Karpas-422 (cell line): ENCODE results near the gene HCN4. TPM values are rescaled to one million over a fixed set of nuclear protein-coding genes. Genes with fewer than 3 reads are reported as not detected.
"Not testable (repeated sequence)": the region's sequence is repeated elsewhere in the genome, so short reads cannot be mapped to it uniquely, and the experiment has no call there.

Experiments used
- DNase-seq: peaks from one replicate; pipeline ENCODE4 v3.0.0-alpha.2; 2015
- H2AFZ ChIP-seq: fragments of 200-600 bp; sonication (generic); 2 replicates; pipeline ENCODE4 v1.6.1; 2014; ENCODE audit warnings: antibody characterized with exemption, low read length, mixed read lengths
- H3K27ac ChIP-seq: fragments of 200-600 bp; sonication (generic); 2 replicates; pipeline ENCODE4 v1.5.1; 2014; ENCODE audit warnings: mild to moderate bottlenecking, low read length, moderate library complexity
- H3K27me3 ChIP-seq: fragments of 200-600 bp; sonication (generic); 2 replicates; pipeline ENCODE4 v1.6.1; 2014; ENCODE audit warnings: low read length, mixed read lengths
- H3K36me3 ChIP-seq: fragments of 200-600 bp; sonication (generic); 2 replicates; pipeline ENCODE4 v1.6.1; 2014; ENCODE audit warnings: low read length, mixed read lengths; ENCODE audit not compliant: insufficient read depth
- H3K4me1 ChIP-seq: fragments of 200-600 bp; sonication (generic); 2 replicates; pipeline ENCODE4 v1.6.1; 2014; ENCODE audit warnings: mild to moderate bottlenecking, low read length, mixed read lengths
- H3K4me2 ChIP-seq: fragments of 200-600 bp; sonication (generic); 2 replicates; pipeline ENCODE4 v1.6.1; 2014; ENCODE audit warnings: low read length, low read depth, mild to moderate bottlenecking; ENCODE audit not compliant: poor library complexity, severe bottlenecking
- H3K4me3 ChIP-seq: fragments of 200-600 bp; sonication (generic); 2 replicates; pipeline ENCODE4 v1.5.1; 2014; ENCODE audit warnings: mild to moderate bottlenecking, antibody characterized with exemption, low read length, mixed read lengths
- H3K79me2 ChIP-seq: fragments of 200-600 bp; sonication (generic); 2 replicates; pipeline ENCODE4 v1.6.1; 2014; ENCODE audit warnings: mild to moderate bottlenecking, low read length, mixed read lengths
- H3K9ac ChIP-seq: fragments of 200-600 bp; sonication (generic); 2 replicates; pipeline ENCODE4 v1.6.0; 2014; ENCODE audit warnings: low read length
- H3K9me2 ChIP-seq: fragments of 200-600 bp; sonication (generic), shearing (Covaris generic); replicated peaks from 2 replicates; pipeline ENCODE4 v1.6.0; 2014; ENCODE audit warnings: mild to moderate bottlenecking, low read length, moderate library complexity; ENCODE audit not compliant: insufficient read depth
- H3K9me3 ChIP-seq: fragments of 300-700, 200-600 bp; sonication (generic); 2 replicates; pipeline ENCODE4 v1.6.1; 2014; ENCODE audit warnings: low read length, mixed read lengths
- H4K20me1 ChIP-seq: fragments of 200-600 bp; sonication (generic); 2 replicates; pipeline ENCODE4 v1.6.1; 2014; ENCODE audit warnings: mild to moderate bottlenecking, antibody characterized with exemption, low read length, low read depth; ENCODE audit not compliant: insufficient read depth
- total RNA-seq: library from RNA; depleted of rRNA; stranded (reverse); fragments of >200 nt; shearing (Covaris generic); gene quantifications from 2 replicates; pipeline ENCODE4 v1.2.3, GENCODE V29; 2014; ENCODE audit warnings: low replicate concordance

Gene HCN4
- total RNA-seq, 1 experiment from 2014 or later = not detected

- Histone ChIP-seq H3K27ac (no peak overlapping the region), H2AFZ (no peak overlapping the region)
- DNase-seq = no peak
These were observed 50.9 kb downstream of the HCN4 start for GRCh38 chr15:73317651-73318462.

GRCh38 chr15:73313861-73314260 lies 54.9 kb downstream of the HCN4 start:
- H3K27me3 ChIP-seq = no peaks in the 10 kb centered on the region
- no peaks in the 10 kb centered on the region for H3K36me3 ChIP-seq
- DNase-seq = no peak
- H3K4me2 ChIP-seq = no peak overlapping the region
- H3K4me3 ChIP-seq = no peak overlapping the region
- no peaks in the 10 kb centered on the region for H3K9me3 ChIP-seq
- H3K9me2 ChIP-seq = no peaks in the 10 kb centered on the region
- no peak overlapping the region for H2AFZ ChIP-seq
- no peaks in the 10 kb centered on the region for H4K20me1 ChIP-seq
- no peak overlapping the region for H3K9ac ChIP-seq
- H3K4me1 ChIP-seq = no peaks in the 10 kb centered on the region
- H3K27ac ChIP-seq = no peak overlapping the region
- no peaks in the 10 kb centered on the region for H3K79me2 ChIP-seq

More at GRCh38 chr15:73317651-73318462, 50.9 kb downstream of the HCN4 start:
- Histone ChIP-seq H4K20me1 (no peaks in the 10 kb centered on the region), H3K79me2 (no peaks in the 10 kb centered on the region), H3K9me2 (no peaks in the 10 kb centered on the region), H3K9me3 (no peaks in the 10 kb centered on the region), H3K4me2 (no peak overlapping the region), H3K9ac (no peak overlapping the region), H3K4me3 (no peak overlapping the region), H3K36me3 (no peaks in the 10 kb centered on the region), H3K27me3 (no peaks in the 10 kb centered on the region), H3K4me1 (no peaks in the 10 kb centered on the region)

- Histone ChIP-seq H3K9me2 (no peaks in the 10 kb centered on the region), H2AFZ (no peak overlapping the region), H3K4me2 (no peak overlapping the region), H3K4me1 (no peaks in the 10 kb centered on the region), H3K9me3 (no peaks in the 10 kb centered on the region), H3K36me3 (no peaks in the 10 kb centered on the region), H3K79me2 (no peaks in the 10 kb centered on the region), H3K4me3 (no peak overlapping the region), H3K9ac (no peak overlapping the region), H4K20me1 (no peaks in the 10 kb centered on the region), H3K27ac (no peak overlapping the region), H3K27me3 (no peaks in the 10 kb centered on the region)
- DNase-seq = no peak
These were observed 60.5 kb downstream of the HCN4 start for GRCh38 chr15:73308305-73308704.

GRCh38 chr15:73305331-73306211 lies 63.2 kb downstream of the HCN4 start:
- H3K9ac ChIP-seq = no peak overlapping the region
- H3K27me3 ChIP-seq = no peaks in the 10 kb centered on the region
- H3K79me2 ChIP-seq = no peaks in the 10 kb centered on the region
- no peaks in the 10 kb centered on the region for H3K9me3 ChIP-seq
- H3K4me3 ChIP-seq = no peak overlapping the region
- no peak overlapping the region for H3K27ac ChIP-seq
- H2AFZ ChIP-seq = no peak overlapping the region
- H3K36me3 ChIP-seq = no peaks in the 10 kb centered on the region
- no peaks in the 10 kb centered on the region for H4K20me1 ChIP-seq
- H3K9me2 ChIP-seq = no peaks in the 10 kb centered on the region
- DNase-seq = peak; percentile 81
- H3K4me1 ChIP-seq = no peaks in the 10 kb centered on the region
- H3K4me2 ChIP-seq = no peak overlapping the region

GRCh38 chr15:73303636-73304035 lies 65.1 kb downstream of the HCN4 start:
- no peaks in the 10 kb centered on the region for H3K4me1 ChIP-seq
- no peak overlapping the region for H3K27ac ChIP-seq
- H2AFZ ChIP-seq = no peak overlapping the region
- no peaks in the 10 kb centered on the region for H3K9me2 ChIP-seq
- H3K9ac ChIP-seq = no peak overlapping the region
- no peak overlapping the region for H3K4me3 ChIP-seq
- DNase-seq = no peak
- no peaks in the 10 kb centered on the region for H3K36me3 ChIP-seq
- H3K27me3 ChIP-seq = no peaks in the 10 kb centered on the region
- H3K79me2 ChIP-seq = no peaks in the 10 kb centered on the region
- H3K4me2 ChIP-seq = no peak overlapping the region
- H4K20me1 ChIP-seq = no peaks in the 10 kb centered on the region
- no peaks in the 10 kb centered on the region for H3K9me3 ChIP-seq

GRCh38 chr15:73300286-73300685 lies 68.5 kb downstream of the HCN4 start:
- not testable (repeated sequence) for H3K4me1 ChIP-seq, DNase-seq, H3K9me3 ChIP-seq, H3K9me2 ChIP-seq, H3K4me2 ChIP-seq, H3K9ac ChIP-seq, H4K20me1 ChIP-seq, H3K4me3 ChIP-seq, H3K36me3 ChIP-seq, H3K27ac ChIP-seq, H3K79me2 ChIP-seq, H2AFZ ChIP-seq, H3K27me3 ChIP-seq

GRCh38 chr15:73298522-73299245 lies 70.1 kb downstream of the HCN4 start:
- Histone ChIP-seq H3K4me2 (no peak overlapping the region), H3K4me1 (no peaks in the 10 kb centered on the region), H3K27ac (no peak overlapping the region), H3K36me3 (no peaks in the 10 kb centered on the region), H3K9ac (no peak overlapping the region), H2AFZ (no peak overlapping the region), H3K9me3 (no peaks in the 10 kb centered on the region), H3K9me2 (no peaks in the 10 kb centered on the region), H3K4me3 (no peak overlapping the region), H4K20me1 (no peaks in the 10 kb centered on the region), H3K79me2 (no peaks in the 10 kb centered on the region), H3K27me3 (no peaks in the 10 kb centered on the region)
- no peak for DNase-seq
